Measurements from ENCODE around the gene USP36.
"Not testable (repeated sequence)": the region's sequence is repeated elsewhere in the genome, so short reads cannot be mapped to it uniquely, and the experiment has no call there.

Gene USP36

GRCh38 chr17:78868391-78868790, 27.8 kb upstream of the USP36 start:
- no peak overlapping the region for H3K4me3 ChIP-seq

GRCh38 chr17:78867046-78867445, 26.4 kb upstream of the USP36 start:
- DNase-seq (ENCODE audit: low spot score), result not testable (repeated sequence)
- H3K27ac ChIP-seq, result peak overlapping the region in 1 of 2 donors; percentile 31

More at GRCh38 chr17:78868391-78868790, 27.8 kb upstream of the USP36 start:
- peak overlapping the region in 1 of 2 donors; percentile 29 for H3K27ac ChIP-seq
- no peak for DNase-seq (ENCODE audit: low spot score)
- TF ChIP-seq CTCF (IDR thresholded peaks at IDR 0.05), result no peak

GRCh38 chr17:78865682-78866390, 25.2 kb upstream of the USP36 start:
- peak; percentile 86 for DNase-seq (ENCODE audit: low spot score)
- peak; percentile 94 for TF ChIP-seq CTCF (IDR thresholded peaks at IDR 0.05)
- Histone ChIP-seq H3K4me3 (no peak overlapping the region), H3K27ac (peak overlapping the region in 1 of 2 donors; percentile 37)

More at GRCh38 chr17:78867046-78867445, 26.4 kb upstream of the USP36 start:
- H3K4me3 ChIP-seq, result not testable (repeated sequence)

- H3K27ac ChIP-seq, result peak overlapping the region in 1 of 2 donors; percentile 52
- no peak overlapping the region for H3K4me3 ChIP-seq
- TF ChIP-seq CTCF (IDR thresholded peaks at IDR 0.05), result no peak
- DNase-seq (ENCODE audit: low spot score), result no peak
Observed at GRCh38 chr17:78864117-78864516, 23.5 kb upstream of the USP36 start.

GRCh38 chr17:78862073-78863023, 21.7 kb upstream of the USP36 start:
- no peak for TF ChIP-seq CTCF (IDR thresholded peaks at IDR 0.05)
- peak overlapping the region; percentile 49 for H3K4me3 ChIP-seq
- peak; percentile 95 for DNase-seq (ENCODE audit: low spot score)
- peak overlapping the region; percentile 85 to 88 for H3K27ac ChIP-seq

- peak overlapping the region; percentile 85 to 88 for H3K27ac ChIP-seq
- H3K4me3 ChIP-seq, result no peak overlapping the region
- TF ChIP-seq CTCF (IDR thresholded peaks at IDR 0.05), result no peak
- no peak for DNase-seq (ENCODE audit: low spot score)
Observed at GRCh38 chr17:78861229-78861628, 20.6 kb upstream of the USP36 start.

- no peak for TF ChIP-seq CTCF (IDR thresholded peaks at IDR 0.05)
- DNase-seq (ENCODE audit: low spot score), result no peak
- Histone ChIP-seq H3K4me3 (no peak overlapping the region), H3K27ac (no peak overlapping the region)
Observed at GRCh38 chr17:78859051-78859450, 18.4 kb upstream of the USP36 start.

Measured in coronary artery (tissue), 2 donors.